GM23338 (cell line): ENCODE measurements around the gene TULP4.

Experiments used
- CREB1 ChIP-seq: fragments of 250-450 bp; sonication (Bioruptor Pico); IDR thresholded peaks from 2 replicates; pipeline ENCODE4 v1.5.0; 2020; ENCODE audit warnings: low read depth, mild to moderate bottlenecking, moderate library complexity
- CTCF ChIP-seq, 2 experiments: fragments of 200-600 bp in 1 of 2; sonication (generic) in 1 of 2; conservative IDR thresholded peaks; 2 replicates each; pipeline versions ENCODE4 v1.5.1 to v1.6.1; 2016 to 2017; ENCODE audit warnings: antibody characterized with exemption in 2 of 2, low read depth in 2 of 2, mild to moderate bottlenecking in 2 of 2, moderate library complexity in 1 of 2
- EZH2phosphoT487 ChIP-seq: fragments of 200-600 bp; sonication (generic); IDR thresholded peaks from one replicate; pipeline ENCODE4 v1.8.1; 2018; ENCODE audit warnings: antibody characterized with exemption; ENCODE audit not compliant: unreplicated experiment
- JUNB ChIP-seq: IDR thresholded peaks from one replicate; pipeline ENCODE4 v1.6.1; 2016; ENCODE audit warnings: antibody characterized with exemption; ENCODE audit not compliant: unreplicated experiment
- POLR2AphosphoS5 ChIP-seq: IDR thresholded peaks from 2 replicates; pipeline ENCODE4 v1.6.1; 2016; ENCODE audit warnings: antibody characterized with exemption, low read depth
- TF ChIP-seq, protein P1 (sequence below): IDR thresholded peaks from one replicate; pipeline ENCODE4 v1.6.1; 2018; ENCODE audit warnings: antibody characterized with exemption; ENCODE audit not compliant: unreplicated experiment

GRCh38 chr6:158471339-158471738 lies 159.1 kb downstream of the TULP4 start:
- TF ChIP-seq EZH2phosphoT487 (no peak), CTCF (conservative IDR thresholded peaks at IDR 0.05; ENCODE audit: low read depth in 2 of 2) (no peak), POLR2AphosphoS5 (no peak), JUNB (no peak), CREB1 (no peak)
- TF ChIP-seq, protein P1, sequence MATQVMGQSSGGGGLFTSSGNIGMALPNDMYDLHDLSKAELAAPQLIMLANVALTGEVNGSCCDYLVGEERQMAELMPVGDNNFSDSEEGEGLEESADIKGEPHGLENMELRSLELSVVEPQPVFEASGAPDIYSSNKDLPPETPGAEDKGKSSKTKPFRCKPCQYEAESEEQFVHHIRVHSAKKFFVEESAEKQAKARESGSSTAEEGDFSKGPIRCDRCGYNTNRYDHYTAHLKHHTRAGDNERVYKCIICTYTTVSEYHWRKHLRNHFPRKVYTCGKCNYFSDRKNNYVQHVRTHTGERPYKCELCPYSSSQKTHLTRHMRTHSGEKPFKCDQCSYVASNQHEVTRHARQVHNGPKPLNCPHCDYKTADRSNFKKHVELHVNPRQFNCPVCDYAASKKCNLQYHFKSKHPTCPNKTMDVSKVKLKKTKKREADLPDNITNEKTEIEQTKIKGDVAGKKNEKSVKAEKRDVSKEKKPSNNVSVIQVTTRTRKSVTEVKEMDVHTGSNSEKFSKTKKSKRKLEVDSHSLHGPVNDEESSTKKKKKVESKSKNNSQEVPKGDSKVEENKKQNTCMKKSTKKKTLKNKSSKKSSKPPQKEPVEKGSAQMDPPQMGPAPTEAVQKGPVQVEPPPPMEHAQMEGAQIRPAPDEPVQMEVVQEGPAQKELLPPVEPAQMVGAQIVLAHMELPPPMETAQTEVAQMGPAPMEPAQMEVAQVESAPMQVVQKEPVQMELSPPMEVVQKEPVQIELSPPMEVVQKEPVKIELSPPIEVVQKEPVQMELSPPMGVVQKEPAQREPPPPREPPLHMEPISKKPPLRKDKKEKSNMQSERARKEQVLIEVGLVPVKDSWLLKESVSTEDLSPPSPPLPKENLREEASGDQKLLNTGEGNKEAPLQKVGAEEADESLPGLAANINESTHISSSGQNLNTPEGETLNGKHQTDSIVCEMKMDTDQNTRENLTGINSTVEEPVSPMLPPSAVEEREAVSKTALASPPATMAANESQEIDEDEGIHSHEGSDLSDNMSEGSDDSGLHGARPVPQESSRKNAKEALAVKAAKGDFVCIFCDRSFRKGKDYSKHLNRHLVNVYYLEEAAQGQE = no peak
